ENCODE data around the gene PWWP2B. TPM values are rescaled to one million over a fixed set of nuclear protein-coding genes. Genes with fewer than 3 reads are reported as not detected.

The PWWP2B gene
- total RNA-seq, 4 donors from 2014 or later: 45.9 to 129 (median 61.2) TPM

GRCh38 chr10:132430861-132431271 is 33.9 kb downstream of the PWWP2B start:
- Histone ChIP-seq H3K27me3 (no peaks in the 10 kb centered on the region), H3K4me1 (peaks cover 8 to 10% (median 9%) of the 10 kb centered on the region in 4 donors), H3K4me3 (no peak overlapping the region), H3K36me3 (no peaks in the 10 kb centered on the region), H3K27ac (no peak overlapping the region), H3K9me3 (no peaks in the 10 kb centered on the region)
- TF ChIP-seq CTCF (IDR thresholded peaks at IDR 0.05) (no peak), POLR2A (IDR thresholded peaks at IDR 0.05) (no peak), POLR2AphosphoS5 (IDR thresholded peaks at IDR 0.05) (no peak), EP300 (IDR thresholded peaks at IDR 0.05; ENCODE audit: low read depth) (no peak)
- 90% methylated on average over 8 of the region's 8 CpGs; no CpG with 5 or more reads in 1 of the 2 donors for WGBS, 2 donors (ENCODE audit: low coverage in 1 of 2)
- intact Hi-C loops (cut with DNase I; ENCODE audit: low total_unique reads) (no loop called here), in situ Hi-C loops (cut with MboI; ENCODE audit: low pct_ligation_motif_present in 1 of 4, low pct_unique_long_range_greater_than_20kb in 1 of 4, low sequenced_read_pairs in 3 of 4) (no loop called here)
- no peak for DNase-seq

GRCh38 chr10:132431537-132432175 is 34.7 kb downstream of the PWWP2B start:
- no peak for DNase-seq
- no peaks in the 10 kb centered on the region for H3K9me3 ChIP-seq
- in situ Hi-C loops (cut with MboI; ENCODE audit: low pct_ligation_motif_present in 1 of 4, low pct_unique_long_range_greater_than_20kb in 1 of 4, low sequenced_read_pairs in 3 of 4): no loop called here

GRCh38 chr10:132432176-132432540 is 35.2 kb downstream of the PWWP2B start:
- intact Hi-C loops (cut with DNase I; ENCODE audit: low total_unique reads): no loop called here
- in situ Hi-C loops (cut with MboI; ENCODE audit: low pct_ligation_motif_present in 1 of 4, low pct_unique_long_range_greater_than_20kb in 1 of 4, low sequenced_read_pairs in 3 of 4): no loop called here

More at GRCh38 chr10:132431537-132432175, 34.7 kb downstream of the PWWP2B start:
- Histone ChIP-seq H3K36me3 (no peaks in the 10 kb centered on the region), H3K27ac (no peak overlapping the region), H3K4me1 (peaks cover 8 to 10% (median 9%) of the 10 kb centered on the region in 4 donors), H3K27me3 (no peaks in the 10 kb centered on the region), H3K4me3 (no peak overlapping the region)
- intact Hi-C loops (cut with DNase I; ENCODE audit: low total_unique reads): no loop called here
- WGBS, 2 donors (ENCODE audit: low coverage in 1 of 2): 92% methylated on average over 9 of the region's 12 CpGs; no CpG with 5 or more reads in 1 of the 2 donors
- TF ChIP-seq EP300 (IDR thresholded peaks at IDR 0.05; ENCODE audit: low read depth): no peak
- no peak for TF ChIP-seq CTCF (IDR thresholded peaks at IDR 0.05)
- no peak for TF ChIP-seq POLR2A (IDR thresholded peaks at IDR 0.05)
- TF ChIP-seq POLR2AphosphoS5 (IDR thresholded peaks at IDR 0.05): no peak

More at GRCh38 chr10:132432176-132432540, 35.2 kb downstream of the PWWP2B start:
- H3K4me3 ChIP-seq: no peak overlapping the region
- no peak for TF ChIP-seq POLR2AphosphoS5 (IDR thresholded peaks at IDR 0.05)
- TF ChIP-seq CTCF (IDR thresholded peaks at IDR 0.05): no peak
- no peak for TF ChIP-seq EP300 (IDR thresholded peaks at IDR 0.05; ENCODE audit: low read depth)
- no peak for TF ChIP-seq POLR2A (IDR thresholded peaks at IDR 0.05)
- H3K9me3 ChIP-seq: no peaks in the 10 kb centered on the region
- WGBS, 2 donors (ENCODE audit: low coverage in 1 of 2): 90% methylated on average over 10 of the region's 12 CpGs; no CpG with 5 or more reads in 1 of the 2 donors
- no peak for DNase-seq
- no peaks in the 10 kb centered on the region for H3K36me3 ChIP-seq
- no peaks in the 10 kb centered on the region for H3K27me3 ChIP-seq
- no peak overlapping the region for H3K27ac ChIP-seq
- H3K4me1 ChIP-seq: peaks cover 8 to 10% (median 9%) of the 10 kb centered on the region in 4 donors
